Measurements from ENCODE around the gene MT1M.
"Not testable (repeated sequence)": the region's sequence is repeated elsewhere in the genome, so short reads cannot be mapped to it uniquely, and the experiment has no call there.

MT1M gene

DNA sequence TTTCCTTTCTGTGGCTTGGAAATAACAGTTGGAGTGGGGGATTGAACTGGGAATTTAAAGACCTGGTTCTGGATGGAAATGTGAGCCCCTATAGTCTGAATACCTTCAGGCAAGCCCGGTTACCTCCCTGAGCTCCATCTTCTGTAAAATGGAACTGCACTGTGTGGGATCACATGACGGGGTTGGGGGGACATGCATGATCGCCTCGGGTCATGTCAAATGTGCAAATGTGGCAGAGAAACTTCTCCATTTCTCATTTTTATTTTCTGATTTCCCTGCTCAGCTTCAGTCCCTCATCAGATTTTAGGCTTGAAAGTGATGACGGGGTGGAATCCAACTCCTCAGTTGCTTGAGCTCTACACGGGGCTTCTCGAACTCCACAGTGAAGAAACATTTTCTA lies 20.8 kb downstream of the MT1M start:
- DNase-seq, result no peak

DNA sequence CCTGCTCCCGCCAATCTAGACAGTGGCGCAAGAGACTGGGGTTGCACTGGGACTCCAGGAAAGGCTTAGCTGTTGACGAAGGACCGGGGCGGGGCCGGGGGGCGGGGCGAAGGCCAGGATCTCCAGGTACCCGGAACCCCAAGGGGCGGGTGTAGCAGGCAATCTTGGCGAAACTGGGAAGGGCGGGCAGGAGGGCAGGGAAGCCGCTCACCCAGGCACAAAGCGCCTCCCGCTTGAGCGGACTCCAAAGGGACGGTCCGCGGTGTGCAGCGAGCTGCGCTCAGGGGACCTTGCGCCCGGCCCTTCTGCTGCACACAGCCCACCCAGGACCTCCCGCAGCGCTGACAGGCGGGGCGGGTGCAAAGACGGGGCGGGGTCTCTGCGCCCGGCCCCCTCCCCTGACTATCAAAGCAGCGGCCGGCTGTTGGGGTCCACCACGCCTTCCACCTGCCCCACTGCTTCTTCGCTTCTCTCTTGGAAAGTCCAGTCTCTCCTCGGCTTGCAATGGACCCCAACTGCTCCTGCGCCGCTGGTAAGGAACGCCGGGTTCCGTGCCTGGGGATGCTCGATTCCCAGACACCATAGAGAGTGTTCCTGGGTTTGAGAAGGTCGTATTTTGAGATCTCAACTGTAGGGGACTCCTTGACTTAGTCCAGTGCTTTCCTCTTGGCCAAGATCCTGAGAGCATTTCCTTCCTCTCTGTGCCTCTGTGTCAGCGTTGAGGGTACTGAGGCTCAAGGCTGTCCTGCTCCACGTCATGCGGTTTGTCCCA lies 25.3 kb downstream of the MT1M start, which contains the start of gene MT1F:
Gene MT1F, plus strand, starts transcription at position 405 of the 772 bp plus-strand sequence. Its CDS starts 100 bp downstream, at position 505.
- DNase-seq, result peak; percentile 67

GRCh38 chr16:56658327-56658875 lies 25.9 kb downstream of the MT1M start:
- DNase-seq, result no peak

GRCh38 chr16:56662357-56663354 lies 30.2 kb downstream of the MT1M start:
- DNase-seq, result no peak

DNA sequence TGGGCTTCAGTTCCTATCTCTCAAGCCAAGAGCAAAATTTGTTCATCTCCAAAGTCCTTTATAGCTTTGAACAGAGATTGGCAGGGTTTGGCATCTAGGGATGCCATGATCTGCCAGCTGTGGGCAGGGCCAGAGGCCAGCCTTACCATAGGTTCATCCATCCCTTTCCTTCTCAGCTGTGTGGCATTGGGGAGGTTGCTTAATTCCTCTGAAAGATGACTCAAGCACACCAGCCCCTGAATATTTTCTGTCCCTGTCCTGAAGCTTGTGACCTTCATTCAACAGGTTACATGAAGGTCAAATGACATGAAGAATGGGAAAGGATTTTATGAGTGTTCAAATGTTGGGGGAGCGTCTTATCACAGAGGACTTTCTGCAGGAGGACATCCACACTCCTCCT lies 32.0 kb downstream of the MT1M start:
- no peak for DNase-seq

DNA sequence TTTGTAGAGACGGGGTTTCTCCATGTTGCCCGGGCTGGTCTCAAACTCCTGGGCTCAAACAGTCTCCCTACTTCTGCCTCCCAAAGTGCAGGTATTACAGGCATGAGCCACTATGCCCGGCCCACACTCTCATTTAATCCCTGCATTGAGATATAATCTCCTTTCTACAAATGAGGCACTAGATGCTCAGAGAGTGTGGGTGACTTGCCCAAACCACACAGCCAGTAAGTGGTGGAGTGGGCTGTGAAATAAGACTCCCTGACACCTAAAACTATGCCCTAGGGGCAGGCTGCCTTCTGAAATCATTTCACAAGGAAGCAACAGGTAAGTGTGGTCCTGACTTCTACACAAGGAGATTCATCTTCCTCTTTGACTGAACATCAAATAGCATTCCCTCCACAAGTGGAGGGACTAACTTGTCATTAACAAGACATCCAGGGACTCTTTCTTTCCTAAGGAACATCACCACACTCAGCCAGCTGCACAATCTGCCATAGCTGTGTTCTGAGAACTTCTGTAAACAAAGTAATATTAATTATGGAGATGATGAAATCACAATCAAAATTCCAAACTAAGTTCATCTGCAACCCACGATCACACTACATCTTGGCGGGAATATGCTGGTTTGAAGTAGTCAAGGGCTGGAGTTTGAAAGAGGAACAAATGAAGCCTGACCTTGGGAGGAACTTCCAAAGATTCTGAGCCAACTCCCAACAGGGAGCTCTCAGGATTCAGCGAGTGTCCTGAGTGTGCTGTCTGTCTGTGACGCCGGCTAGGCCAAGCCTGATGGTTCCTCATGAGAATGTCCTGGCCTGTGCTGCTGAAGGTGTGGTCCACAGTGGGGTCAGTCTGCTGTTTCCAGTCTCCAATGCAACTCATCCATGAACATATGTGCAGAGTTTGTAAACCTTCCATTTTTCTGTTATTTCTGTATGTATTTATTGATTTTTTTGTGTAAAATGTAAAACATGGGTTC lies 33.1 kb downstream of the MT1M start:
- not testable (repeated sequence) for DNase-seq

DNA sequence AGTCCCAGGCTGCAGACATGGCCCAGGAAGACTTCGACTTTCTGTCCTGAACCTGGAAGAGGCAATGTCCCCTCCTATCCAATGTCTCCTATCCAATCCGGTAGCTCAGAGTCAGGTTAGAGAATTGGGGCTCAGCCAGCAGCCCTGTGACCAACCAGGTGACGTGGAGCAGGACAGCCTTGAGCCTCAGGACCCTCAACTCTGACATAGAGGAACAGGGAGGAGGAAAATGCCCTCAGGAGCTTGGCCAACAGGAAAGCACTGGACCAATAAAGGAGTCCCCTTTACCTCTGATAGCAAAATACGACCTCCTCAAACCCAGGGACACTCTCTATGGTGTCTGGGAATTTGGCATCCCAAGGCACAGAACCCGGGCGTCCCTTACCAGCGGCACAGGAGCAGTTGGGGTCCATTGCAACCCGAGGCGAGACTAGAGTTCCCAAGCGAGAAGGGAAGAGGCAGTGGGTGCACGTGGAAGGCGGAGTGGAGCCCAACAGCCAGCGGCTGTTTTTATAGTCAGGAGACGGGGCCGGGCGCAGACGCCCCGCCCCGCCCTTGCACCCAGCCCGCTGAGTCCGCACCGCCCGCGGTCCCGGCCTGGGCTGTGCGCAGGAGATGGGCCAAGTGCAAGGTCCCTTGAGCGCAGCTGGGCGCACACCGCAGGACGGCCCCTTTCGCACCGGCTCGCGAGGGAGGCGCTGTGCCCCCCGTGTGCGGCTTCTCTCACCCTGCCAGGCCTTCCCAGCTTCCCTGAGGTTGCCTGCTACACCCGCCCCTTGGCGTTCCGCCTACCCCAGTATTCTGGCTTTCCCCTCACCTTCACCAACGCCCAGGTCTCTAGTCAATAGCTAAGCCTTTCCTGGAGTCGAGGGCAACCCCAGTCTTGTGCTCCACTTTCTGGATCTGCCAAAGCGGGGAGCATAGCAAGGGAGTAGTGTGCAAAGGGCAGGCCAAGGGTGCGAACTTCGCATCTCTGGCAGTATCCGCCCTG lies 35.4 kb downstream of the MT1M start, which contains the start of gene MT1G:
Gene MT1G, minus strand, starts transcription at position 485 of the 991 bp plus-strand sequence. Its CDS starts 72 bp downstream, at position 413.
- no peak for DNase-seq

DNA sequence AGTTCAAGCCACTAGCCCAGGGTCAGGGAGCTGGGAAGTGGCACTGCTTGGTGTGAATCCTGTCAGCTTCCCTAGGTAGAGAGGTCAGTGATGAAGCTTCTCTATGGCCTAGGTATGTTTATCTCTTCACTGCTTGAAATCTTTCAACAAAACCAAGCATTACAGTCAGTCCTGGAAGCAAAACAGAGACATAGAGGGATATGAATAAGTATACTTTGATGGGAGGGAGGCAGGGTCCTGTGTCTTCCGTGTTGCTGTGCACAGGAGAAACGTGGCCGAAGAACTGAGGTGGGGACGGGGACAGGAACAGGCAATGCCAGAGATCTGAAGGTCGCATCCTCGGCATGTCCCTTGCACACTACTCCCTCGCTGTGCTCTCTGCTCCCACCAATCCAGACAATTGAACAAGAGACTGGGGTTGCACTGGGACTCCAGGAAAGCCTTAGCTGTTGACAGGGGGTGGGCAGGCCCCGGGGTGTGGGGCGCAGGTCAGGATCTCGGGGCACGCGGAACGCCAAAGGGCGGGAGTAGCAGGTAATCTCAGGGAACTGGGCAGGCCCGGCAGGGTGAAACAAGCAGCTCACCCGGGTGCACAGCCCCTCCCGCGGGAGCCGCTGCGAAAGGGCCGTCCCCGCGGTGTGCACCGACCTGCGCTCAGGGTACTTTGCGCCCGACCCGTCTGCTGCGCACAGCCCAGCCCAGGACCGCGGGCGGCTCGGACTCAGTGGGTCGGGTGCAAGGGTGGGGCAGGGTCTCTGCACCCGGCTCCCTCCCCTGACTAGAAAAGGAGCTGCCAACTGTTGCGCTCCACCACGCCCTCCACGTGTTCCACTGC lies 36.8 kb downstream of the MT1M start, which contains the start of gene MT1H:
Gene MT1H, plus strand, starts transcription at position 810 of the 835 bp plus-strand sequence. CDS start 71 bp downstream, outside the sequence.
- no peak for DNase-seq

GRCh38 chr16:56669840-56670619 lies 37.6 kb downstream of the MT1M start:
- DNase-seq, result no peak

GRCh38 chr16:56670620-56670934 lies 38.1 kb downstream of the MT1M start:
- no peak for DNase-seq

DNA sequence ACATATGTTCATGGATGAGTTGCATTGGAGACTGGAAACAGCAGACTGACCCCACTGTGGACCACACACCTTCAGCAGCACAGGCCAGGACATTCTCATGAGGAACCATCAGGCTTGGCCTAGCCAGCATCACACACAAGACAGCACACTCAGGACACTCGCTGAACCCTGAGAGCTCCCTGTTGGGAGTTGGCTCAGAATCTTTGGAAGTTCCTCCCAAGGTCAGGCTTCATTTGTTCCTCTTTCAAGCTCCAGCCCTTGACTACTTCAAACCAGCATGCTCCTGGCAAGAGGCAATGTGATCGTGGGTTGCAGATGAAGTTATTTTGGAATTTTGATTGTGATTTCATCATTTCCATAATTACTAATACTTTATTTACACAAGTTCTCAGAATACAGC lies 39.2 kb downstream of the MT1M start:
- DNase-seq, result not testable (repeated sequence)

- not testable (repeated sequence) for DNase-seq
Measured at GRCh38 chr16:56672171-56672570, 39.7 kb downstream of the MT1M start.

- DNase-seq, result no peak
Measured at GRCh38 chr16:56672761-56673536, 40.5 kb downstream of the MT1M start.

DNA sequence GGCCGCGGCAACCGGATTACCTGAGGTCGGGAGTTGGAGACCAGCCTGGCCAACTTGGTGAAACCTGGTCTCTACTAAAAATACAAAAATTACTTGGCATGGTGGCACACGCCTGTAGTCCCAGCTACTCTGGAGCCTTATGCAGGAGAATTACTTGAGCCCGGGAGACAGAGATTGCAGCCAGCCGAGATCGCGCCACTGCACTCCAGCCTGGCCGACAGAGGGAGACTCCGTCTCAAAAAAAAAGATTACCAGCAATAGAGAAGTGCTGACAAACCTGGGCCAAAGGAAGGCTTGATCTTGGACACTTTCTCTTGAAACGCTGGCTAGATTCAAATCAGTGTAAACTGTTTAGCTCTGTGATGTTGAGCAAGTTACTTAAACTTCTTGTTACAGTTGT lies 41.5 kb downstream of the MT1M start:
- DNase-seq, result no peak

- DNase-seq, result not testable (repeated sequence)
Measured at GRCh38 chr16:56674570-56674969, 42.1 kb downstream of the MT1M start.

DNA sequence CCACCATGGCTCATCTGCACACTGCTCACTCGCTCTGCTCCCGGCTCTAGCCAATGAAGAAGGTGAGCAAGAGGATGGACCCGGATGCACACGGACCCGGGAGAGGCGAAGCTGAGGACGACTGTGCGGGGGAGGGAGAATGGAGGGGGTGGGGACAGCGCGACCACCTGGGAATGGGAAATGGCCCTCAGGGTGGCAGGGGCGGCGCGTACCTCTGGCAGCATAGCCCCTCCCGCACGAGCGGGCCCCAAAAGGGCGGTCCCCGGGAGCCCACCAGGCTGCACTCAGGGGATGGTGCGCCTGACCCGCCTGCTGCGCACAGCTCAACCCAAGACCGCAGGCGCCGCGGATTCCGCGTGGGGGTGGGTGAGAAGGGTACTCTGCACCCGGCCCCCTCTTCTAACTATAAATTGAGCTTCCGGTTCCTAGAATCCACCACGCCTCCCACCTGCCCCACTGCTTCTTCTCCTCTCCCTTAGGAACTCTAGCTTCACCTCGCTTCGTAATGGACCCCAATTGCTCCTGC lies 43.3 kb downstream of the MT1M start:
- DNase-seq, result no peak

DNA sequence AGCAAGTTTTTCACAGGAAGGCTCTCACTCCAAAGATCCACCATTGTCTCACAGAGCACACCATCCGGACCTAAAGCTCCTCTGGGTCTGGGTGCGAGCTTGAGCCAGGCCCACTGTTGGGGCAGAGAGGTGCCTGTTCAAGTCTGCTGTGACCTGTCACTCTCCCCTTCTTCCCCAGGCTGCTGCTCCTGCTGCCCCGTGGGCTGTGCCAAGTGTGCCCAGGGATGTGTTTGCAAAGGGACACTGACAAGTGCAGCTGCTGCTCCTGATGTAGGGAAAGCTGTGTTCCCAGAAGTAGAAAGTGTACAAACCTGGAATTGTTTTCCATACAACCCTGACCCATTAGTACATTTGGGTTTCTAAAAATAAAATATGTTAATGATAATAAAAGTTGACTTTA lies 45.0 kb downstream of the MT1M start:
- DNase-seq, result no peak

Data from NCI-H2171 treated with DMSO at 0.1 percent for 48 hours (cell line).